MM.1S (cell line): ENCODE data around the gene PLSCR2.

Experiments used
- CTCF ChIP-seq: fragments of 300-600 bp; sonication (generic); IDR thresholded peaks from 2 replicates; pipeline ENCODE4 v1.5.1; 2016; ENCODE audit warnings: antibody characterized with exemption, low read length, mixed read lengths
- EZH2 ChIP-seq: fragments of 300-600 bp; sonication (generic); optimal IDR thresholded peaks from 2 replicates; pipeline ENCODE3; 2017; ENCODE audit warnings: low read depth, mild to moderate bottlenecking, antibody characterized with exemption, low read length, mixed read lengths
- EZH2phosphoT487 ChIP-seq: fragments of 300-600 bp; sonication (generic); IDR thresholded peaks from 2 replicates; pipeline ENCODE4 v1.6.1; 2018; ENCODE audit warnings: antibody characterized with exemption, low read length

- no peak for TF ChIP-seq CTCF
- TF ChIP-seq EZH2 = no peak
- no peak for TF ChIP-seq EZH2phosphoT487
Observed at GRCh38 chr3:146501752-146502151, 32.4 kb upstream of the PLSCR2 start.
